ENCODE measurements around the gene SYCP2L.
"Not testable (repeated sequence)": the region's sequence is repeated elsewhere in the genome, so short reads cannot be mapped to it uniquely, and the experiment has no call there.

Gene SYCP2L

GRCh38 chr6:10961837-10962236, 75.0 kb downstream of the SYCP2L start:
- DNase-seq = no peak

- DNase-seq = no peak
These were observed 75.8 kb downstream of the SYCP2L start for GRCh38 chr6:10962673-10963072.

DNA sequence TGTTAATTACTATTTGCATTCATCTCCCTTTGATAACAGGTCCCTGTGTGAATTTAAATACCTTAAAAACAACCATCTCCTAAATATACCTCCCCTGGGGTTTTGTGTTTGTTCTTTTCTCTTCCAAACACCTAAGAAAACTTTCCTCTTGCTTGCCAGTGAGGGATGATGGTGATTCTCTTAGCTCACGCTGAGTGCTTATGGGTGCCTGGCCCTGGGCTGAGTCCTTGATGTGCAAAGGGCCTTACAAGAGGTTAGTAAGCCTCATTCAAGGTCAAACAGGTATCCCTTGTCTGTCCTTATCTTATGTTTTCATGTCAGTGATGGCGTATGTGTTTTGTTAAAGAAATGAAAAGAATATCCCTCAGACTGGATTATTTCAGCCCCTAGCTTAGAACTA, 76.3 kb downstream of the SYCP2L start:
- no peak for DNase-seq

- no peak for DNase-seq
These were observed 77.8 kb downstream of the SYCP2L start for GRCh38 chr6:10964684-10965083.

GRCh38 chr6:10968776-10969175, 81.9 kb downstream of the SYCP2L start:
- no peak for DNase-seq

- no peak for DNase-seq
These were observed 83.9 kb downstream of the SYCP2L start for GRCh38 chr6:10970731-10971130.

- DNase-seq = no peak
These were observed 85.3 kb downstream of the SYCP2L start for GRCh38 chr6:10972196-10972595.

GRCh38 chr6:10976571-10976970, 89.7 kb downstream of the SYCP2L start:
- DNase-seq = no peak

- no peak for DNase-seq
These were observed 90.5 kb downstream of the SYCP2L start for GRCh38 chr6:10977231-10977968.

DNA sequence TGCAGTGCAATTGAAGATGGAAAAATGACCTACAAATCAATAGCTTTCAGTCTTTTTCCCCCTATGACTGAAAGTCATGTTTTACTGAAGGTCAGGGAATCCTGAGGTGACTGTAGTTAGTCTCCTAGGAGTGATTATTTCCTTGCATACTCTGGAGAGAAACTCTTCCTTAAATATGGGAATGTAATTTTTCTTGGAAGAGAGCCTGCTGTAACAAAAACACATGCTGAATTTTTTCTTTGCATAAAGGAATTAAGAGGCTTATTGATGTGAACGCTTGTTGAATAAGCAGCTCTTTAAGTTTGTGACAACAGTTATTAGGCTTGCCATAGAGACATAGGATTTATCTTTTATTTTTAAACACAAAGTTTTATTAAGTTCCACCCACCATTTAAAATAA, 92.8 kb downstream of the SYCP2L start:
- DNase-seq = no peak

- no peak for DNase-seq
These were observed 94.6 kb downstream of the SYCP2L start for GRCh38 chr6:10981409-10981808.

GRCh38 chr6:10984959-10985358, 98.1 kb downstream of the SYCP2L start:
- not testable (repeated sequence) for DNase-seq

GRCh38 chr6:10989587-10989986, 102.7 kb downstream of the SYCP2L start:
- DNase-seq = no peak

- DNase-seq = no peak
These were observed 104.3 kb downstream of the SYCP2L start for GRCh38 chr6:10991115-10991514.

DNA sequence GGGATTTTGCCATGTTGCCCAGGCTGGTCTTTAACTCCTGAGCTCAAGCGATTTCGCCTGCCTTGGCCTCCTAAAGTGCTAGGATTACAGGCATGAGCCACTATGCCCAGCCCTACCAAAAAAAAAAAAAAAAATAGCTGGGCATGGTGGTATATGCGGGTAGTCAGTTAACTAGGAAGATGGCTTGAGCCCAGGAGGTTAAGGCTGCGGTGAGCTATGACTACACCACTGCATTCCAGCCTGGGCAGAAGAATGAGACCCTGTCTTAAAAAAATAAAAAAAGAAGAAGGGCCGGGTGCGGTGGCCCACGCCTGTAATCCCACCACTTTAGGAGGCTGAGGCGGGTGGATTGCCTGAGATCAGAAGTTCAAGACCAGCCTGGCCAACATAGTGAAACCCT, 107.0 kb downstream of the SYCP2L start:
- no peak for DNase-seq

- DNase-seq = no peak
These were observed 108.4 kb downstream of the SYCP2L start for GRCh38 chr6:10995114-10995707.

DNA sequence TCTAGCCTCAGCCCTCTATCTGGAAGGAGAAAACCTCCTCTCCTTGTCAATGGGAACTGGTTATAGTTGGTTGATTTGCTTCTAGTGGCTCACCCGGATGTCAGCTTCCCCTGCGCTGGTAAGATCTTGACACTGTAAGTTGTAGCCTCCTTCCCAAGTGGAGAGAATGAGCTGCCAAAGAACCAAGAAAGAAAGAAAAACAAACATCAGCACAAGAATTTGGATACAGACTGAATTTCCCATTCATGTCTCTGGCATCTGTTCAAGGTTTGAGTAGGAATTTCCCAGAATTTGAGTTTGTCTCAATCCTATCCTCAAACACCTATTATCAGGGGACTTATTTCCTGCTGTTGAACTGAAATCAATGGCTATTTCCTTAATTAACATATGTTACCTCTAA, 113.1 kb downstream of the SYCP2L start:
- DNase-seq = no peak

GRCh38 chr6:11002176-11002575, 115.3 kb downstream of the SYCP2L start:
- DNase-seq = no peak

DNA sequence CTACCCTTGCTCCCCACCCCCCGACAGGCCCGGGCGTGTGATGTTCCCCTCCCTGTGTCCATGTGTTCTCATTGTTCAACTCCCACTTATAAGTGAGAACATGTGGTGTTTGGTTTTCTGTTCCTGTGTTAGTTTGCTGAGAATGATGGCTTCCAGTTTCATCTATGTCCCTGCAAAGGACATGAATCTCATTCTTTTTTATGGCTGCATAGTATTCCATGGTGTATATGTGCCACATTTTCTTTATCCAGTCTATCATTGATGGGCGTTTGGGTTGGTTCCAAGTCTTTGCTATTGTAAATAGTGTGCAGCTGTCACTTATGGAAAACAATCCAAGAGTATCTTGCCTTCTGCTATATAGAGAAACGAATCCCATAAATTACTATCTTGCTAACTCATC, 116.4 kb downstream of the SYCP2L start:
- not testable (repeated sequence) for DNase-seq

- DNase-seq = no peak
These were observed 119.2 kb downstream of the SYCP2L start for GRCh38 chr6:11006061-11006460.

DNA sequence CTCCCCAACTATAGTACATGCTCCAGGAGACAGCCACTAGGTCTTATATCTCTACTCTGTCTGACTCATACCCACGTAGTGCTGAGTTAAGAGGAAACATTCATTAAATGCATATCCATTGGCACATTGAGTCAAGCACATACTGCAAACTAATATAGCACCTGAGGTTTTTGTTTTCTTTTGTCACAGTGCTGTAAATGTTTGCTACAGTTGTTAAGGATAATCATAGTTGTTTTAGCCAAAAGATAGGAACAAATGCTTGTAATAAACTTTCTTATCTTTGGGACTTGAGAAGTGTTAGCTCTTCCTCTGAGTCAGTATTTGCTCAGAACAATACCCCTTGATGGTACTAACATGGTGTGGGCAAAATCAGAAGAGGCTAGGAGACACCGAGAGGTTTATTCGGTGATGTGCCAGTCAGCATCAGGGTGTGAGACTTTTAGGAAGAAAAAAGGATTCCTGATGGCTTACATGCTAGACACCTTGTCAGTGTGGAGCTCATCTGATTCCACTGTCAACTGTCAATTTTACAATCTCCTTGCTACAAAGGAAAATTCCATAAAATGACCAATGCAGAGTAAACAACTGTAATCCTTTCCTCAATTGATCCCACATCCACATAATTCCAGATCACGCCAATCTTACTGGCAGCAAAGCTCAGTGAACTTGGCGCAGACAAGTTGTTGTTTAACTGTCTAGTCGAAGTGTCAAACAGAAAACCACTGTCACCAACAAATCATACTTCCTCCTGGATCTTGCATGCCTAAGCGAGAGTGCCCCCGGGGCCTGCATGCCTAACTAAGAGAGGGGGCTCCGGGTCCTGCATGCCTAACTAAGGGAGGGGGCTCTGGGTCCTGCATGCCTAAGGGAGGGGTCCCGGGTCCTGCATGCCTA, 121.1 kb downstream of the SYCP2L start:
- no peak for DNase-seq

GRCh38 chr6:11008821-11009220, 122.0 kb downstream of the SYCP2L start:
- no peak for DNase-seq

- DNase-seq = no peak
These were observed 122.5 kb downstream of the SYCP2L start for GRCh38 chr6:11009353-11009752.

DNA sequence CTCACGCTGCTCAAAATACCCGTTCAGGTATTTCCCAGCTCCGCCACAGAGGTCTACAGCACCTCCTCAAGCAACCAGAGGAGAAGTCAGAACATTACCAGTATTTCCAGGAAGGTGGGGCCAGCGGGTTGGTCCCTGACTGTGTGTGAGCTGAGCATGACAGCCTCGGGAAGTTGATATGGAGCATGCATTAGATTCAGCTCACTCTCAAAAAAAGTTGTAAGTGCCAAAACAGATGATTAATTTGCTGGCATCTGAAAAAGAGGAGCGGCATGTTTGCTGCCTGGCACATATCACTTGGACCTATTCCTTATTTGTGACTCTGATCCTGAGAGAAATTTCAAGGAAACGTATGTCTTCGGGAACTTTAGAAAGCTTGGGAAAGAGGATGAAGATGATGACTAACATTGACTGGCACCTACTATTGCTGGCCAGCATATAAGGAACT, 125.0 kb downstream of the SYCP2L start:
- no peak for DNase-seq
